GM19351 (cell line): ENCODE measurements around the gene MEIKIN.

Experiments used
- ATAC-seq: cut with Tn5 transposase; IDR thresholded peaks from one replicate; pipeline ENCODE4 v1.9.1; 2021; ENCODE audit warnings: mild to moderate bottlenecking, moderate library complexity; ENCODE audit not compliant: unreplicated experiment

MEIKIN gene

GRCh38 chr5:131945551-131946168, at the start of gene MEIKIN:
Gene MEIKIN (minus strand): TSS chr5:131945663. CDS start chr5:131945505, 158 bp downstream.
- ATAC-seq, result no peak

GRCh38 chr5:131994533-131995226, 49.2 kb upstream of the MEIKIN start:
- no peak for ATAC-seq

- ATAC-seq, result no peak
Measured at GRCh38 chr5:131994090-131994489, 48.6 kb upstream of the MEIKIN start.

- no peak for ATAC-seq
Measured at GRCh38 chr5:131993676-131994075, 48.2 kb upstream of the MEIKIN start.

- ATAC-seq, result no peak
Measured at GRCh38 chr5:131992370-131992769, 46.9 kb upstream of the MEIKIN start.

- ATAC-seq, result no peak
Measured at GRCh38 chr5:131991593-131992324, 46.3 kb upstream of the MEIKIN start.

GRCh38 chr5:131990716-131991115, 45.3 kb upstream of the MEIKIN start:
- ATAC-seq, result no peak

- ATAC-seq, result no peak
Measured at GRCh38 chr5:131988601-131989000, 43.1 kb upstream of the MEIKIN start.

GRCh38 chr5:131987251-131987650, 41.8 kb upstream of the MEIKIN start:
- ATAC-seq, result no peak

- ATAC-seq, result no peak
Measured at GRCh38 chr5:131986161-131986912, 40.9 kb upstream of the MEIKIN start.

GRCh38 chr5:131984956-131985665, 39.6 kb upstream of the MEIKIN start:
- no peak for ATAC-seq

GRCh38 chr5:131983244-131983771, 37.8 kb upstream of the MEIKIN start:
- ATAC-seq, result no peak

GRCh38 chr5:131981516-131981915, 36.1 kb upstream of the MEIKIN start:
- no peak for ATAC-seq

GRCh38 chr5:131980696-131981095, 35.2 kb upstream of the MEIKIN start:
- no peak for ATAC-seq

GRCh38 chr5:131979816-131980215, 34.4 kb upstream of the MEIKIN start:
- no peak for ATAC-seq

- ATAC-seq, result no peak
Measured at GRCh38 chr5:131977212-131977604, 31.7 kb upstream of the MEIKIN start.

GRCh38 chr5:131976414-131977211, 31.1 kb upstream of the MEIKIN start:
- ATAC-seq, result no peak

- ATAC-seq, result no peak
Measured at GRCh38 chr5:131974956-131975726, 29.7 kb upstream of the MEIKIN start.

- ATAC-seq, result no peak
Measured at GRCh38 chr5:131974622-131974955, 29.1 kb upstream of the MEIKIN start.
